Heart left ventricle (tissue), 16 donors: ENCODE results near the gene C5AR1. TPM values are rescaled to one million over a fixed set of nuclear protein-coding genes. Genes with fewer than 3 reads are reported as not detected.
A peak's percentile ranks its signal among the peaks of the same experiment; 100 is the strongest.

ENCODE experiments used
- ATAC-seq, 4 donors: fragments of 200-7000 bp; cut with Tn5 transposase; one replicate each; pipeline ENCODE4 v1.9.1; 2020 to 2022; ENCODE audit warnings: moderate library complexity in 4 of 4, mild to moderate bottlenecking in 3 of 4, moderate number of reproducible peaks in 1 of 4
- DNase-seq, 5 donors: peaks; one replicate each; pipeline ENCODE4 v3.0.0-alpha.2; 2020
- H3K27ac ChIP-seq, 12 donors: fragments of 200-600 bp; sonication (generic) in 4 of 12; one replicate each; pipeline versions ENCODE4 v1.5.0 to v1.8.0; 2016 to 2022; ENCODE audit warnings: mild to moderate bottlenecking in 2 of 12
- H3K27me3 ChIP-seq, 9 donors: fragments of 200-600 bp; sonication (generic) in 2 of 9; one replicate each; pipeline versions ENCODE4 v1.5.1 to v1.8.0; 2016 to 2022; ENCODE audit warnings: mild to moderate bottlenecking in 3 of 9
- H3K36me3 ChIP-seq, 9 donors: fragments of 200-600 bp; sonication (generic) in 2 of 9; one replicate each; pipeline versions ENCODE4 v1.5.0 to v1.8.0; 2018 to 2022; ENCODE audit warnings: mild to moderate bottlenecking in 2 of 9
- H3K4me1 ChIP-seq, 12 donors: fragments of 200-600 bp; sonication (generic) in 4 of 12; one replicate each; pipeline versions ENCODE4 v1.5.0 to v1.8.0; 2016 to 2022; ENCODE audit warnings: mild to moderate bottlenecking in 3 of 12
- H3K4me3 ChIP-seq, 12 donors: fragments of 200-600 bp; sonication (generic) in 4 of 12; one replicate each; pipeline versions ENCODE4 v1.5.0 to v1.8.0; 2017 to 2022; ENCODE audit warnings: mild to moderate bottlenecking in 9 of 12, moderate library complexity in 4 of 12
- H3K9me3 ChIP-seq, 12 donors: fragments of 200-600 bp; sonication (generic) in 4 of 12; one replicate each; pipeline versions ENCODE4 v1.5.0 to v1.8.0; 2016 to 2022; ENCODE audit warnings: mild to moderate bottlenecking in 1 of 12
- CTCF ChIP-seq, 12 donors: fragments of 200-600 bp; sonication (generic) in 4 of 12; IDR thresholded peaks; one replicate each; pipeline versions ENCODE4 v1.5.0 to v1.8.0; 2018 to 2022; ENCODE audit warnings: antibody characterized with exemption in 12 of 12, mild to moderate bottlenecking in 5 of 12
- POLR2A ChIP-seq, 2 donors: fragments of 450-650 bp; IDR thresholded peaks; one replicate each; pipeline ENCODE4 v1.6.1; 2017; ENCODE audit warnings: antibody characterized with exemption in 2 of 2, mild to moderate bottlenecking in 2 of 2, moderate library complexity in 2 of 2
- WGBS, 4 donors: extraction: QIAGEN DNeasy Blood & Tissue Kit in 2 of 4; methylation state at CpG; one replicate each; pipeline versions ENCODE4 v1.1.5 to v1.1.7; 2013 to 2018; 5-methylcytosine and 5-hydroxymethylcytosine counted together
- intact Hi-C, 10 donors: fragments of 100-400 bp; cut with DNase I; formaldehyde crosslinking; loops; one replicate each; pipeline versions ENCODE4 v1.11.1 to v1.14.2; 2022
- polyA plus RNA-seq, 2 donors: library from polyadenylated mRNA; stranded (reverse); fragments of 200-250 nt; gene quantifications; one replicate each; pipeline ENCODE4 v1.2.3, GENCODE V29; 2013
- total RNA-seq, 9 donors: library from RNA; depleted of rRNA in 2 of 9; stranded (reverse); fragments of >200 nt in 2 of 9; fragmentation: NEBNext Ultra II Directional in 3 of 9; extraction: Animal tissue kit (Norgen Biotek cat#: 25700) in 3 of 9; gene quantifications; one replicate each; pipeline versions ENCODE4 v1.1.0 to v1.2.4, GENCODE V29; 2016 to 2023
- donor health status: ischemic (EF 13 %, LVEDD 7.1; RV severe dilation, severe dysfunction).
- donor health status: healthy with polysubstance abuse.
- donor health status: DM: no; HTN: yes; CAD: no.
- donor health status: DM: no; HTN: no; CAD: no.
- donor health status: ischemic (EF 25% LVEDD 6.9; RV normal size, moderate dysfunction).
- donor health status: ischemic (EF 25% LVEDD 5.7; RV mildly dilated, moderate dysfunction).
- donor health status: healthy.
- donor health status: DM: yes; HTN: yes; CAD: no.
- donor health status: ischemic (EF 35%, LVEDD 5.7; RV mildly dilated, moderate dysfunction).
- donor health status: nonischemic (EF 11% LVEDD 7.7; RV severe dilation, severe dysfunction).
- donor health status: DM: yes; HTN: yes; CAD: no.
- donor health status: PGD.
- donor health status: ischemic (EF 29% LVEDD 5.4; RV normal size, mild dysfunction).
- donor health status: nonischemic (EF 23%, LVEDD 6.1; RV moderate dilation, normal function).

C5AR1 gene
- total and polyA plus RNA-seq, 11 donors: 0.80 to 37.9 (median 5.6) TPM

GRCh38 chr19:47370045-47370611, 60.5 kb downstream of the C5AR1 start:
- WGBS, 4 donors: 80 to 85% (median 84%) methylated on average over 10 of the region's 10 CpGs
- intact Hi-C loops: no loop called here
- H3K36me3 ChIP-seq: peaks cover 0 to 96% (median 83%) of the 10 kb centered on the region in 9 donors

DNA sequence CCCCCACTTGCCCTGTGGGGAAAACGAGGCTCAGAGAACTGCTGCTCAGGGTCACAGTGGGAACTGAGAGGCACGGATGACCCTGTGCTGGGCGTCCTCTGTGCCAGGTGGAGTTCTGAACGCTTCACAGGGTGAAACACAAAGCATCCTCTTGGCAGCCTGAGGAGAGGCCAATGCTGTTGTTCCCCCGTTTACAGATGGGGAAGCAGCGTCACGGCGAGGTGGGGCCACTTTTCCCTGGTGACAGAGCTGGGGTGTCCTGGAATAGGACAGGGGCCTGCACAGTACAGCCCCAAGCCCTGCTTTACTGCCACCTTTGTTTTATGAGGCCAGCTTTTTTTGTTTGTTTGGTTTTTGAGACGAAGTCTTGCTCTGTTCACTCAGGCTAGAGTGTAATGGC, 61.6 kb downstream of the C5AR1 start:
- Histone ChIP-seq H3K36me3 (peaks cover 0 to 96% (median 83%) of the 10 kb centered on the region in 9 donors), H3K27ac (no peak overlapping the region), H3K4me3 (no peak overlapping the region), H3K4me1 (peaks cover 0 to 14% (median 0%) of the 10 kb centered on the region in 12 donors), H3K27me3 (no peaks in the 10 kb centered on the region), H3K9me3 (no peaks in the 10 kb centered on the region)
- ATAC-seq (no peak), DNase-seq (no peak)
- whole genome bisulfite sequencing, 4 donors: 91 to 96% (median 92%) methylated on average over 5 to 9 of the region's 9 CpGs
- TF ChIP-seq CTCF (IDR thresholded peaks at IDR 0.05): no peak
- no peak for TF ChIP-seq POLR2A (IDR thresholded peaks at IDR 0.05)
- intact Hi-C loops: no loop called here

More at GRCh38 chr19:47370045-47370611, 60.5 kb downstream of the C5AR1 start:
- no peaks in the 10 kb centered on the region for H3K9me3 ChIP-seq
- TF ChIP-seq POLR2A (IDR thresholded peaks at IDR 0.05): no peak
- no peak for TF ChIP-seq CTCF (IDR thresholded peaks at IDR 0.05)
- no peak overlapping the region for H3K4me3 ChIP-seq
- DNase-seq (peak in 1 of 5 donors; percentile 54), ATAC-seq (peak in 3 of 4 donors; percentile 41 to 63 (median 49))
- no peaks in the 10 kb centered on the region for H3K27me3 ChIP-seq
- H3K27ac ChIP-seq: peak overlapping the region in 1 of 12 donors; percentile 33
- peaks cover 0 to 14% (median 0%) of the 10 kb centered on the region in 12 donors for H3K4me1 ChIP-seq

Other genes with a start within 250 kb of the C5AR1 start
- 10 to 100 TPM; 16.5 to 35.0 (median 24.7) TPM for gene ZC3H4, start 196.1 kb upstream of the C5AR1 start, total RNA-seq
- gene ZC3H4, start 196.1 kb upstream of the C5AR1 start, polyA plus RNA-seq: 10 to 100 TPM in 1 of 2 donors, 1 to 10 TPM in 1; 9.6 to 10.4 TPM
- gene SAE1, start 179.0 kb upstream of the C5AR1 start, total RNA-seq: 10 to 100 TPM; 30.5 to 58.7 (median 49.7) TPM
- 10 to 100 TPM; 15.7 to 84.1 TPM for gene SAE1, start 179.0 kb upstream of the C5AR1 start, polyA plus RNA-seq
- gene BBC3, start 78.7 kb upstream of the C5AR1 start, total RNA-seq: 1 to 10 TPM; 1.9 to 5.4 (median 4.6) TPM
- 1 to 10 TPM; 3.8 to 5.0 TPM for gene BBC3, start 78.7 kb upstream of the C5AR1 start, polyA plus RNA-seq
- gene CCDC9, start 53.3 kb upstream of the C5AR1 start, total RNA-seq: 10 to 100 TPM in 8 of 9 donors, 1 to 10 TPM in 1; 6.7 to 23.8 (median 14.9) TPM
- gene CCDC9, start 53.3 kb upstream of the C5AR1 start, polyA plus RNA-seq: 10 to 100 TPM; 29.5 to 33.3 TPM
- 10 to 100 TPM in 5 of 9 donors, 1 to 10 TPM in 4; 4.8 to 14.0 (median 10.3) TPM for gene INAFM1, start 35.0 kb upstream of the C5AR1 start, total RNA-seq
- gene INAFM1, start 35.0 kb upstream of the C5AR1 start, polyA plus RNA-seq: 1 to 10 TPM; 7.4 to 8.3 TPM
- 1 to 10 TPM in 3 of 9 donors, under 1 TPM in 6; 0.12 to 3.3 (median 0.94) TPM for gene C5AR2, start 22.3 kb downstream of the C5AR1 start, total RNA-seq
- under 1 TPM; 0.23 to 0.55 TPM for gene C5AR2, start 22.3 kb downstream of the C5AR1 start, polyA plus RNA-seq
- 10 to 100 TPM in 2 of 9 donors, 1 to 10 TPM in 7; 3.7 to 10.6 (median 6.7) TPM for gene DHX34, start 39.5 kb downstream of the C5AR1 start, total RNA-seq
- 10 to 100 TPM in 1 of 2 donors, 1 to 10 TPM in 1; 6.1 to 13.3 TPM for gene DHX34, start 39.5 kb downstream of the C5AR1 start, polyA plus RNA-seq
- 1 to 10 TPM; 1.8 to 6.0 (median 2.5) TPM for gene MEIS3, start 109.7 kb downstream of the C5AR1 start, total RNA-seq
- gene MEIS3, start 109.7 kb downstream of the C5AR1 start, polyA plus RNA-seq: 1 to 10 TPM; 2.4 to 3.7 TPM
- gene SLC8A2, start 162.0 kb downstream of the C5AR1 start, total RNA-seq: under 1 TPM in 6 of 9 donors, not detected in 3; 0.08 to 0.67 (median 0.30) TPM
- gene SLC8A2, start 162.0 kb downstream of the C5AR1 start, polyA plus RNA-seq: under 1 TPM in 1 of 2 donors, not detected in 1; 0.12 TPM
- gene KPTN, start 174.4 kb downstream of the C5AR1 start, total RNA-seq: 1 to 10 TPM; 3.2 to 9.5 (median 7.0) TPM
- 10 to 100 TPM in 1 of 2 donors, 1 to 10 TPM in 1; 9.4 to 15.8 TPM for gene KPTN, start 174.4 kb downstream of the C5AR1 start, polyA plus RNA-seq
- gene NAPA, start 205.2 kb downstream of the C5AR1 start, total RNA-seq: 100 to 1,000 TPM; 113 to 238 (median 125) TPM
- 100 to 1,000 TPM; 118 to 121 TPM for gene NAPA, start 205.2 kb downstream of the C5AR1 start, polyA plus RNA-seq